HCT116 (cell line): ENCODE measurements around the gene MRPL44. TPM values are rescaled to one million over a fixed set of nuclear protein-coding genes. Genes with fewer than 3 reads are reported as not detected.
A peak's percentile ranks its signal among the peaks of the same experiment; 100 is the strongest.

Experiments
- ATAC-seq: fragments of 200-7000 bp; cut with Tn5 transposase; 2 replicates; pipeline ENCODE4 v1.9.1; 2020; ENCODE audit warnings: mild to moderate bottlenecking, moderate library complexity
- BruUV-seq: library from RNA; stranded (reverse); fragments of 400-500 nt; replicated peaks from 2 replicates; lab custom pipeline; 2021; lab: Mats Ljungman, UMichigan
- CTCF ChIA-PET: fragments of 300-600 bp; sonication (Branson Sonifier 250); formaldehyde crosslinking; loops from one replicate; lab custom pipeline; 2021; ENCODE audit warnings: antibody characterized with exemption; lab: Charles Lee
- POLR2A ChIA-PET: fragments of 300-600, 350-600 bp; sonication (Branson Sonifier 250); formaldehyde crosslinking; loops from one replicate; lab custom pipeline; 2021; ENCODE audit warnings: antibody characterized with exemption; lab: Charles Lee
- RAD21 ChIA-PET, 2 experiments: fragments of 300-600 bp; sonication (Branson Sonifier 250); formaldehyde crosslinking; loops; one replicate each; lab custom pipeline; 2023; ENCODE audit warnings: low total read pairs in 2 of 2; ENCODE audit not compliant: uncharacterized antibody in 2 of 2, unreplicated experiment in 2 of 2, low non-redundant PET in 1 of 2; lab: Charles Lee
- DNase-seq: peaks from one replicate; pipeline ENCODE4 v3.0.0-alpha.2; 2010; ENCODE audit warnings: low read depth, low spot score
- H2AFZ ChIP-seq: fragments of 200-600 bp; shearing (Covaris generic), sonication (generic); 2 replicates; pipeline ENCODE4 v1.6.1; 2017; ENCODE audit warnings: low read depth, mixed run types, mixed read lengths, antibody characterized with exemption, low read length; ENCODE audit not compliant: poor library complexity, severe bottlenecking
- H3K27ac ChIP-seq: 2 replicates; pipeline ENCODE4 v1.5.1; 2012; ENCODE audit warnings: low read depth, low read length
- H3K27me3 ChIP-seq: fragments of 200-600 bp; sonication (generic); 2 replicates; pipeline ENCODE4 v1.6.1; 2016; ENCODE audit warnings: mixed run types, low read length, mixed read lengths; ENCODE audit not compliant: insufficient read depth
- H3K36me3 ChIP-seq, 2 experiments: fragments of 200-500 bp in 1 of 2; fragments of 200-600 bp in 1 of 2; sonication (Bioruptor generic) in 1 of 2; sonication (generic) in 1 of 2; 2 replicates each; pipeline versions ENCODE4 v1.5.1 to v1.6.1; 2014 to 2016; ENCODE audit warnings: low read length in 2 of 2, inconsistent platforms in 1 of 2, mixed read lengths in 1 of 2, mixed run types in 1 of 2; ENCODE audit not compliant: insufficient read depth in 2 of 2, control insufficient read depth in 1 of 2
- H3K4me1 ChIP-seq, 2 experiments: fragments of 200-600 bp in 1 of 2; sonication (generic) in 1 of 2; 2 replicates each; pipeline versions ENCODE4 v1.5.1 to v1.6.1; 2012 to 2017; ENCODE audit warnings: low read length in 2 of 2, inconsistent platforms in 1 of 2, mild to moderate bottlenecking in 1 of 2, mixed read lengths in 1 of 2, mixed run types in 1 of 2, moderate library complexity in 1 of 2; ENCODE audit not compliant: insufficient read depth in 2 of 2, control insufficient read depth in 1 of 2
- H3K4me2 ChIP-seq: fragments of 200-600 bp; sonication (generic); 2 replicates; pipeline ENCODE4 v1.6.1; 2017; ENCODE audit warnings: mixed run types, low read length, mixed read lengths
- H3K4me3 ChIP-seq, 2 experiments: fragments of 200-600 bp in 1 of 2; sonication (generic) in 1 of 2; replicated peaks in 1 of 2; 2 replicates each; pipeline ENCODE4 v1.5.1; 2011 to 2016; ENCODE audit warnings: low read length in 2 of 2, control low read depth in 1 of 2, low read depth in 1 of 2, mild to moderate bottlenecking in 1 of 2, mixed read lengths in 1 of 2, mixed run types in 1 of 2
- H3K79me2 ChIP-seq: fragments of 200-600 bp; sonication (generic); 2 replicates; pipeline ENCODE4 v1.6.1; 2017; ENCODE audit warnings: mild to moderate bottlenecking, mixed run types, low read length, moderate library complexity, mixed read lengths; ENCODE audit not compliant: insufficient read depth
- H3K9ac ChIP-seq: fragments of 200-600 bp; sonication (generic); 2 replicates; pipeline ENCODE4 v1.6.1; 2016; ENCODE audit warnings: low read length, mixed read lengths
- H3K9me2 ChIP-seq: fragments of 200-600 bp; sonication (generic), shearing (Covaris generic); 2 replicates; pipeline ENCODE4 v1.6.1; 2017; ENCODE audit warnings: mixed run types, mild to moderate bottlenecking, moderate library complexity; ENCODE audit not compliant: insufficient read depth
- H3K9me3 ChIP-seq, 2 experiments: fragments of 200-500 bp in 1 of 2; fragments of 200-600 bp in 1 of 2; sonication (Bioruptor generic) in 1 of 2; sonication (generic) in 1 of 2; 2 replicates each; pipeline ENCODE4 v1.6.1; 2014 to 2017; ENCODE audit warnings: low read length in 2 of 2, mixed read lengths in 2 of 2, inconsistent platforms in 1 of 2, low read depth in 1 of 2, mild to moderate bottlenecking in 1 of 2, mixed run types in 1 of 2, moderate library complexity in 1 of 2; ENCODE audit not compliant: control insufficient read depth in 1 of 2, insufficient read depth in 1 of 2
- H4K20me1 ChIP-seq: fragments of 200-600 bp; sonication (generic), shearing (Covaris generic); 2 replicates; pipeline ENCODE4 v1.6.1; 2017; ENCODE audit warnings: mixed run types, mild to moderate bottlenecking, moderate library complexity; ENCODE audit not compliant: insufficient read depth
- ATF3 ChIP-seq: IDR thresholded peaks from 2 replicates; pipeline ENCODE4 v1.6.1; 2012
- EZH2 ChIP-seq: fragments of 200-600 bp; sonication (generic); IDR thresholded peaks from 2 replicates; pipeline ENCODE4 v1.6.1; 2017; ENCODE audit warnings: antibody characterized with exemption, mixed run types
- FOSL1 ChIP-seq: IDR thresholded peaks from 2 replicates; pipeline ENCODE4 v1.6.1; 2012; ENCODE audit warnings: low read depth
- POLR2A ChIP-seq: IDR thresholded peaks from 2 replicates; pipeline ENCODE4 v1.7.0; 2011; ENCODE audit warnings: borderline replicate concordance; ENCODE audit not compliant: insufficient read depth, insufficient read length; ENCODE audit errors: extremely low read depth
- POLR2AphosphoS5 ChIP-seq: IDR thresholded peaks from 2 replicates; pipeline ENCODE4 v1.6.1; 2011; ENCODE audit warnings: mild to moderate bottlenecking, low read depth, low read length, moderate library complexity
- SIN3A ChIP-seq: IDR thresholded peaks from 2 replicates; pipeline ENCODE4 v1.6.1; 2012; ENCODE audit warnings: low read depth
- SP1 ChIP-seq: IDR thresholded peaks from 2 replicates; pipeline ENCODE4 v1.6.1; 2012; ENCODE audit warnings: low read depth
- SRF ChIP-seq: IDR thresholded peaks from 2 replicates; pipeline ENCODE4 v1.6.1; 2012; ENCODE audit warnings: low read depth
- TCF7L2 ChIP-seq: IDR thresholded peaks from 2 replicates; pipeline ENCODE4 v1.7.0; 2011; ENCODE audit warnings: borderline replicate concordance, inconsistent platforms; ENCODE audit not compliant: insufficient read depth, insufficient read length; ENCODE audit errors: extremely low read depth
- ZFX ChIP-seq: fragments of 450-650 bp; IDR thresholded peaks from 2 replicates; pipeline ENCODE4 v1.6.1; 2017
- intact Hi-C: fragments of 100-400 bp; cut with micrococcal nuclease; formaldehyde crosslinking; loops from 2 replicates; pipeline ENCODE4 v1.10.0; 2022
- total RNA-seq: library from RNA; stranded (reverse); gene quantifications from one replicate; pipeline ENCODE4 v1.2.1, GENCODE V29; 2021; ENCODE audit not compliant: unreplicated experiment
- TF ChIP-seq, protein P1 (sequence below): IDR thresholded peaks from 2 replicates; pipeline ENCODE4 v1.6.1; 2012
- TF ChIP-seq, protein P2 (sequence below): IDR thresholded peaks from 2 replicates; pipeline ENCODE4 v1.6.1; 2012; ENCODE audit warnings: low read depth

MRPL44 gene
- total RNA-seq, 1 experiment from 2014 or later: 45.8 TPM

GRCh38 chr2:223994562-223995162 lies 37.4 kb downstream of the MRPL44 start:
- RAD21 ChIA-PET: interaction anchor here (1.0 to 2.6 kb wide), 4 partner anchors 24 to 290 kb away, joined by 5 to 16 read pairs (median 11); no protein-coding TSS in a partner anchor
- no peaks in the 10 kb centered on the region for H3K27me3 ChIP-seq
- POLR2A ChIA-PET: interaction anchor here (1.0 to 1.9 kb wide), 3 partner anchors 151 to 289 kb away, joined by 3 to 10 read pairs (median 3); no protein-coding TSS in a partner anchor
- H3K4me3 ChIP-seq: no peak overlapping the region
- H3K9ac ChIP-seq: no peak overlapping the region
- no peak for TF ChIP-seq SP1
- TF ChIP-seq SRF: no peak
- TF ChIP-seq, protein P1, sequence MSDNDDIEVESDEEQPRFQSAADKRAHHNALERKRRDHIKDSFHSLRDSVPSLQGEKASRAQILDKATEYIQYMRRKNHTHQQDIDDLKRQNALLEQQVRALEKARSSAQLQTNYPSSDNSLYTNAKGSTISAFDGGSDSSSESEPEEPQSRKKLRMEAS: no peak
- no TSS peak for BruUV-seq
- CTCF ChIA-PET: interaction anchor here (1.0 to 5.4 kb wide), 6 partner anchors 11 to 454 kb away, joined by 3 to 122 read pairs (median 24); partner anchors contain the start of gene SERPINE2
- intact Hi-C loops: loop anchor here (10.0 kb wide), 1 partner anchor 150 kb away; no protein-coding TSS in a partner anchor
- no peaks in the 10 kb centered on the region for H4K20me1 ChIP-seq
- no peak overlapping the region for H3K4me2 ChIP-seq
- H3K27ac ChIP-seq: no peak overlapping the region
- H2AFZ ChIP-seq: no peak overlapping the region
- H3K36me3 ChIP-seq: no peaks in the 10 kb centered on the region; a peak in 1 of 4 replicates
- H3K79me2 ChIP-seq: no peaks in the 10 kb centered on the region
- H3K9me2 ChIP-seq: no peaks in the 10 kb centered on the region
- peaks cover 0 to 4% of the 10 kb centered on the region in 2 experiments; a peak in 2 of 4 replicates for H3K4me1 ChIP-seq
- DNase-seq (no peak), ATAC-seq (no peak)
- H3K9me3 ChIP-seq: no peaks in the 10 kb centered on the region

DNA sequence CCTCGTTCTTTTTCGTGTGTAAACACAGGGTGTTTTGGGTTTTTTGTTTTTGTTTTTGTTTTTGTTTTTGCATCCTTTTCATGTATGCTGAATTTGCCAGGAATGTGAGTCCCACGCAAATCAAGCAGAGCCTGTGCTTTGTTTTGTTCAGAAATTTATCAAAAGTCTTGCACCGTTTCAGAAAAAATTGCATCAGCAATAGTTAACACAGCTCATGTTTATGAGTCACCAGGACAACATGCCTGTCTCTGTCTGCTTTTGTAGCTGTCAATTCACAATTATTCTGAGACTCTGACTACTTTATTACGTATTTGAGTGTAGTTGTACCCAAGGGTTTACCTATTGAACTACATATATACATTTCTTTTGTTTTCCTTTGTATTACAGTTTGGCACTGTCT lies 38.3 kb downstream of the MRPL44 start:
- ChIA-PET POLR2A (interaction anchor here (1.2 kb wide), 1 partner anchor 150 kb away, joined by 3 read pairs; no protein-coding TSS in a partner anchor), RAD21 (interaction anchor here in 1 of 2 experiments (0.5 kb wide), 1 partner anchor 1250 kb away, joined by 3 read pairs; no protein-coding TSS in a partner anchor), CTCF (interaction anchor here (4.6 to 5.4 kb wide), 2 partner anchors 25 to 287 kb away, joined by 28 to 122 read pairs; no protein-coding TSS in a partner anchor)
- ATAC-seq: no peak
- Histone ChIP-seq H3K9me3 (no peaks in the 10 kb centered on the region), H3K4me1 (no peaks in the 10 kb centered on the region), H3K4me2 (no peak overlapping the region), H3K27ac (no peak overlapping the region), H4K20me1 (no peaks in the 10 kb centered on the region), H2AFZ (no peak overlapping the region), H3K36me3 (no peaks in the 10 kb centered on the region; a peak in 1 of 4 replicates), H3K9ac (no peak overlapping the region), H3K9me2 (no peaks in the 10 kb centered on the region), H3K4me3 (no peak overlapping the region), H3K79me2 (no peaks in the 10 kb centered on the region), H3K27me3 (no peaks in the 10 kb centered on the region)
- intact Hi-C loops: loop anchor here (10.0 kb wide), 1 partner anchor 149 kb away; no protein-coding TSS in a partner anchor
- no TSS peak for BruUV-seq
- peak; percentile 56 for DNase-seq
- peak; percentile 62 for TF ChIP-seq FOSL1
- TF ChIP-seq TCF7L2: no peak
- TF ChIP-seq, protein P2, sequence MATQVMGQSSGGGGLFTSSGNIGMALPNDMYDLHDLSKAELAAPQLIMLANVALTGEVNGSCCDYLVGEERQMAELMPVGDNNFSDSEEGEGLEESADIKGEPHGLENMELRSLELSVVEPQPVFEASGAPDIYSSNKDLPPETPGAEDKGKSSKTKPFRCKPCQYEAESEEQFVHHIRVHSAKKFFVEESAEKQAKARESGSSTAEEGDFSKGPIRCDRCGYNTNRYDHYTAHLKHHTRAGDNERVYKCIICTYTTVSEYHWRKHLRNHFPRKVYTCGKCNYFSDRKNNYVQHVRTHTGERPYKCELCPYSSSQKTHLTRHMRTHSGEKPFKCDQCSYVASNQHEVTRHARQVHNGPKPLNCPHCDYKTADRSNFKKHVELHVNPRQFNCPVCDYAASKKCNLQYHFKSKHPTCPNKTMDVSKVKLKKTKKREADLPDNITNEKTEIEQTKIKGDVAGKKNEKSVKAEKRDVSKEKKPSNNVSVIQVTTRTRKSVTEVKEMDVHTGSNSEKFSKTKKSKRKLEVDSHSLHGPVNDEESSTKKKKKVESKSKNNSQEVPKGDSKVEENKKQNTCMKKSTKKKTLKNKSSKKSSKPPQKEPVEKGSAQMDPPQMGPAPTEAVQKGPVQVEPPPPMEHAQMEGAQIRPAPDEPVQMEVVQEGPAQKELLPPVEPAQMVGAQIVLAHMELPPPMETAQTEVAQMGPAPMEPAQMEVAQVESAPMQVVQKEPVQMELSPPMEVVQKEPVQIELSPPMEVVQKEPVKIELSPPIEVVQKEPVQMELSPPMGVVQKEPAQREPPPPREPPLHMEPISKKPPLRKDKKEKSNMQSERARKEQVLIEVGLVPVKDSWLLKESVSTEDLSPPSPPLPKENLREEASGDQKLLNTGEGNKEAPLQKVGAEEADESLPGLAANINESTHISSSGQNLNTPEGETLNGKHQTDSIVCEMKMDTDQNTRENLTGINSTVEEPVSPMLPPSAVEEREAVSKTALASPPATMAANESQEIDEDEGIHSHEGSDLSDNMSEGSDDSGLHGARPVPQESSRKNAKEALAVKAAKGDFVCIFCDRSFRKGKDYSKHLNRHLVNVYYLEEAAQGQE: no peak
- TF ChIP-seq SIN3A: no peak
- peak; percentile 53; the same call in 1 of the 2 replicates for TF ChIP-seq ATF3
- no peak for TF ChIP-seq ZFX
- peak; percentile 23; the same call in 1 of the 2 replicates for TF ChIP-seq POLR2AphosphoS5
- no peak for TF ChIP-seq EZH2
- TF ChIP-seq SP1: peak; percentile 15; the same call in 1 of the 2 replicates
- no peak for TF ChIP-seq POLR2A
